HG03457 (cell line): ENCODE results near the gene HS3ST6.
"Not testable (repeated sequence)": the region's sequence is repeated elsewhere in the genome, so short reads cannot be mapped to it uniquely, and the experiment has no call there.

Experiments used
- ATAC-seq: cut with Tn5 transposase; IDR thresholded peaks from one replicate; pipeline ENCODE4 v1.9.1; 2021; ENCODE audit warnings: moderate number of reproducible peaks; ENCODE audit not compliant: unreplicated experiment

HS3ST6 gene

GRCh38 chr16:1929578-1930337 is 11.5 kb upstream of the HS3ST6 start:
- ATAC-seq: peak; percentile 44

GRCh38 chr16:1929105-1929504 is 10.9 kb upstream of the HS3ST6 start:
- no peak for ATAC-seq

- no peak for ATAC-seq
Observed at GRCh38 chr16:1926271-1926670, 8.1 kb upstream of the HS3ST6 start.

DNA sequence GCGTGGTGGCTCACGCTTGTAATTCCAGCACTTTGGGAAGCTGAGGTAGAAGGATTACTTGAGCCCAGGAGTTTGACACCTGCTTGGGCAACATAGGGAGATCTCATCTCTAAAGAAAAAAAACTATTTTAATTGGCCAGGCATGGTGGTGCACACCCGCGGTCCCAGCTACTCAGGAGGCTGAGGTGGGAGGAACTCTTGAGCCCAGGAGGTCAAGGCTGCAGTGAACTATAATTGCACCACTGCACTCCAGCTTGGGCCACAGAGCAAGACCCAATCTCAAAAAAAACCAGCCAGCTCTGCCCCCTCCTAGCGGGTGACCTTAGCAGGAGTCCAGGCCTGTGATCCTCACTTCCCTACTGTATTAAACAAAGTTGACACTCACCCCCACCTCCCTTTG is 5.9 kb upstream of the HS3ST6 start:
- no peak for ATAC-seq

DNA sequence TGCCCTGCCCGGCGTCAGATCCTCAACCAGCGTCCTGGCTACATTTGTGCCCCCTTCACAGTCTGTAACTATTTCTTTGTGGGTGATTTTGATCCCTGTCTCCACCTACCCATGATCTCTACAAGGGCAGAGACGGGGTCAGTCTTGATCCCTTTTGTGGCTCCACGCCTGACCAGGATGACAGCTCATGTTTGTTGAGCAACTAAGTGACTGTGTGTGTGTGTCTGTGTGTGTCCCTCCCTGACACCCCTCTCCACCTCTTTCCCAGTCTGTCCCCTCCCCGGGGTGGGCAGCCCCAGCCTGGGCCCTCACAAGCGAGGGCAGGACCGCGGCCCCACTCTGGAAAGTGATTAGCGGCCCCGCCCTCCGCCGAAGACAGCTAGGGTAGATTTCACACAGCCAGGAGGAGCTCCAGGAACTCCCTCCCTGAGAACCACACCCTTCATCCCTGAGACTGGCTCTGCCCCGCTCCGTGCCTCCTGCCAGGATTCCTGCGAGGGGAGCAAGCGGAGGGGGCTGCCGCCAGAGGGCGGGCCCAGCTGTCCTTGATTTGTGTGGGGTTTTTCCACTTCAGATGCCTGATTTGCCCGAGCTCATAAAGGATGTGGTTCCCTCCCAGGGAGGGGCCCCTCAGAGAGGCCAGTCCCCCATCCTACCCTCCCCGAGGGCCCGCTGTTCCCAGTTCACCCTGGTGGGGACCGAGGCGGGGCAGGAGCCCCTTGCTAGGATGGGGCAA is 5.3 kb upstream of the HS3ST6 start:
- ATAC-seq: no peak

DNA sequence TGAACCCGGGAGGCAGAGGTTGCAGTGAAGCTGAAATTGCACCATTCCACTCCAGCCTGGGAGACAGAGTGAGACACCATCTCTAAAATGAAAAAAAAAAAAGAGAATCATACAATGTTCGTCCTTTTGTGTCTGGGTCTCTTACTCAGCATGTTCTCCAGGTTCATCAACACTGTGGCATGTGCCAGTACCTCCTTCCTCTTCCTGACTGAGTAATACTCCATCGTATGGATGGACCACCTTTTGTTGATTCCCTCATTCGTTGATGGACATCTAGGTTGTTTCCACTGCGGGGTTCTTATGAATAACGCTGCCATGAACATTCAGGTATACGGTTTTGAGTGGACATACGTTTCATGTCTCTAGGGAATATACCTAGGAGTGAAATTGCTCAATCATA is 4.1 kb upstream of the HS3ST6 start:
- ATAC-seq: no peak

GRCh38 chr16:1920727-1921171 is 2.5 kb upstream of the HS3ST6 start:
- no peak for ATAC-seq

DNA sequence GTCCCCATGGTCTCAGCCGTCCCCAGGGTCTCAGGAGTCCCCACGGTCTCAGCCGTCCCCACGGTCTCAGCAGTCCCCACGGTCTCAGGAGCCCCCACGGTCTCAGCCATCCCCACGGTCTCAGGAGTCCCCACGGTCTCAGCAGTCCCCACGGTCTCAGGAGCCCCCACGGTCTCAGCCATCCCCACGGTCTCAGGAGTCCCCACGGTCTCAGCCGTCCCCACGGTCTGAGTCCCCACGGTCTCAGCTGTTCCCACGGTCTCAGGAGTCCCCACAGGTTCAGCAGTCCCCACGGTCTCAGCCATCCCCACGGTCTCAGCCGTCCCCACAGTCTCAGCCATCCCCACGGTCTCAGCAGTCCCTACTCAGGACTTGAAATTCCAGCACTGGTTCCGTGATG is 1.9 kb upstream of the HS3ST6 start:
- not testable (repeated sequence) for ATAC-seq

GRCh38 chr16:1919327-1919998 is 1.2 kb upstream of the HS3ST6 start:
- ATAC-seq: no peak

DNA sequence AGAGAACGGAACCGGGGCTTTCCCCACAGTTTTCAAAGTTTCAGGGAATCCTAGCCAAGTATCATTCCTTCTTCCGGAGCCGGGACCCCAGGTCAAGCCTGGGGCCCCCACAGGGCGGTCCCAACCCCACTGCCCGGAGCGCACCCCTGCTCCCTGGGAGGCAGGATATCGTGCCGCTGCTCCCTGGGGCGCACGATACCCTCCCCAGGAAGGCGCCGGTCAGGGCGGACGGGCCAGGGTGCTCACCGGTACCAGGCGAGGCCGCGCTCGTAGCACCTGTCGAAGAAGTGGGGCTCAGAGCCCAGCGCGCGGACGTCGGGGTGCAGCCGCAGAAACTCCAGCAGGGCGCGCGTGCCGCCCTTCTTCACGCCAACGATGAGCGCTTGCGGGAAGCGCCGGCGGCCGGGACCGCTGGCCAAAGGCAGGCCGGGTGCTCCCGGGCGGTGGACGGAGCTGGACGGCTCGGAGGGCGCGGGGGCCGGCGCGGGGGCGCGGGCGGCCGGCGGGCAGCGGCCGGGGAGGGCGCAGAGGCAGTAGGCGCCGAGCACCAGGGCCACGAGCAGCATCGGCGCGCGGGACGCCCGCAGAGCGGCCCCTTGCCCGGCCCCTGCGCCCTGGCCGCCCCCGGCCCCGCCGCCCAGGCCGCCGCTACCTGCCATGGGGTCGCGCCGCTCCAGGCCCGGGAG is 407 bp downstream of the HS3ST6 start:
- no peak for ATAC-seq

GRCh38 chr16:1917056-1917664 is 1.1 kb downstream of the HS3ST6 start:
- no peak for ATAC-seq

DNA sequence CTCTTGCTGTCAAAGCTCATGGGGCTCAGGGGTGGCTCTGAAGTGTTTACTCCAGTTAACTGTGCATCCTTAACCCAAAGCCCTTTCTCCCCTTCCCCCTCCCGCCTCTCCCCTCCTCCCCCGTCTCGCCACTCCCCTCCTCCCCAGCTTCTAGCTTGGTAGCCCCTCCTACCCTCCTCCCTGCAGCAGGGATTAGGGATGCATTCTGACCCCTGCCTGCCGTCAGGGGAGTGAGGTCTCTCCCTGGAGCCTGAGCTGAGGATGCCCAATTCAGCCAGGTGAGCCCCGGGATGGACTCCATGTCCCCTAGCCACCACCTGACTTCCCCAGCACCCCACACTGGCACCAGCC is 1.6 kb downstream of the HS3ST6 start:
- ATAC-seq: no peak

DNA sequence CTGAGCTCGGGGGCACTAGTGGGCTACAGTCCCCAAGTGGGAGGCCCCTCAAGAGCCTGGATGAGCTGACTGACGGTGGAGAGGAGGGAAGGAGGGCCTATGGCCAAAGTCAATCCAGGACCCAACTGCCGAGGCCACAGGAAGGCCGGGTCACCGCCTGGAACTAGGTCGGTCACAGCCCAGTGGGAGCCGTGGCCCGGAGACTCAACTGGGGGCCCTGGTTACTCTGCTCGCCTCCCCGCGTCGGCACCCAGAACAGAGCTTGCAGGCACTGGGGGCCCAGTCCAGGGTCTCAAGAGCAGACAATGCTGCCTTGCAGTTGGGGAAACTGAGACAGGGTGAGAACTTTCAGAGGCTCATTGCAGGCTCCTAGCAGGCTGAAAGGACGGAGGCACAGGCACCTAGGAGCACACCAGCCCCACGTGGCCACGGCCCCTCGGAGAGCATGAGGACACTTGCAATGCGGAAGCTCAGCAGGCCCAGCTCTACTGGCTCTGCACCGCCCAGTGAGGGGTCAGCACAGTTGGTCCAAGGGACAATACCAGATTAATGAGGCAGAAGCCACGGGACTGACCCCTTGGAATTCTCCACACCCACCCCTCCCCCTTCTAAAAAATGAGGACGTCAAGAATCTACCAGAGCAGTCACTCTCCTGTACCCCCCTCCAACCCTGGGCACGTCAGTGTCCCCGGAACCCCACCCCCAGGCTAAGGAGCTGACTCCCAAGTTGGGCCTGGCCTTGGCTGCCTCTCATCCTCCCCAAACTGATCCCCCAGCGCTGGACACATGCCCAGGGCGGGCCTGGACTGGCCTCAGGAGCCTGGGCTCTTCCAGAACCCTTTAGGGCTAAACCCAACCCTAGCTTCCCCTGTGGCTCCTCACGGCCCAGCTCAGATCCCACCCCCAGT is 2.2 kb downstream of the HS3ST6 start:
- no peak for ATAC-seq

DNA sequence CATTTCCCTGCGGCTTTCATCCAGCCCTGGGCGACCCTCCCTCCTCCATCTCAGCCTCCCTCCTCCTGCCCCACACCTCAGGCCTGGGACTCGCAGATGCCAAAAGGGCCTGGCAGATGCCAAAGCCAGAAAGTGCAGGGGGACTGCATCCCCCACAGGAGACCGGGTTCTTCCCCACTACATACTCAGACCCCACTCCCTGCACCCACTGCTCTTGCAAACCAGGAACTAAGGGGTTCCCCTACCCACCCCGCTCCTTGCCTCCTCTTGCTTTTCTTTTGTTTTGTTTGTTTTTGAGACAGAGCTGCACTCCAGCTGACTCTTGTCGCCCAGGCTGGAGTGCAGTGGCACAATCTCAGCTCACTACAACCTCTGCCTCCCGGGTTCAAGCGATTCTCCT is 3.2 kb downstream of the HS3ST6 start:
- ATAC-seq: no peak

DNA sequence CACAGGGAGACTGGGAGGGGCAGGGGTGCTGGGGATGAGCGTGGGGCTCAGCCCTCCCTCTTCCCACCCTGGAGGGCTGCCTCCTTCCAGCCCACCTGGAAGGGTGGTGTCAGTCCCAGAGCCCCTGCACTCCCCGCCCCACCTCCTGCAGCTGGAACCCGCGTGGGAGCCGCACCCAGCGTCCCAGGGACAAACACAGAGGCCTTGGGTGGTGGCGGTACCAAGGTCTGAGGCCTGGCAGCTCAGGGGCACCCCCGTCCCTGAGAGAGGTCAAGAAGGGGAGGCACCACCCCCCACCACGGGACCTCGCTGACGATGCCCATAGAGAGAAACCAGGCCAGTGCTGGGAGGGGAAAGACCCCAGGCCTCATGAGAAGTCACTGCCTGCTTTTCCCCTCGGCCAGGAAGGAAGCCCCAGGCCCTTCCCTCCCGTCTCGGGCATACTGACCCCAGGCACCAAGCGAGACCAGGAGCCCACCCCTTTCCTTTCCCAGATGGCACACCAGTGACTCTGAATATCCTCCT is 4.1 kb downstream of the HS3ST6 start:
- ATAC-seq: no peak

DNA sequence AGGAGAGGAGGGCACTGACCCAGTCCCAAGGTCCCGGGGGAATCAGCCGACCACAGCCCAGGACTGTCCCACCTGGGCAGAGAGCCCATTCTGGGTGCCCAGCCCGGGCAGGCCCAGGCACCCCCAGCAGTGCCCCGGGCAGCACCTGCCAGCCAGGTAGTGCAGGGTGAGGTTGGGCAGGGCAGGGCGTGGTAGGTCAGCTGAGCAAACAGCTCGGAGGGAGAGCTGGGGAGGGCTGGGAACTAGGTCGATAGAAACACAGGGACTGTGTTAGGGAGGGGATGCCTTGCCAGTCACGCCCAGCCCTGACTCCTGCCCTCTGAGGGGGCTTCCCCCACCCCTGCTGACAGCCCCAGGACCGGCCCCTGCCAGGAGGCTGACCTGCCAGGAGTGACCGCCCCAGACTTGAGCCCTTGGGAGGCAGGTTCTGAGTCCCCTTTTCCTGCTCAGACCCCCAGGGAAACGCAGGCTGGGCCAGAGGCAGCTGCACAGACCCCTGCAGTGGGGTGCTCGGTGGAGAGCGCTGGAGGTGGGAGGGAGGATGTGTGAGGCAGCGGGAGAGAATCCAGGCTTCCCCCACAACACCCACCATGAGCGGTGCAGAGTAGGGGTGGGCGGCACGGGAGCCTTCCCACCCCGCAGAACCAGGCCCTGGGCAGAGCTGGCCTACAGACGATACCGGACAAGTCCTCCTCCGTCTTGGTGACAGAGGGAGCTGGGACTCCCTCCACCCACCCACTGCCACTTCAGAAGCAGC is 4.7 kb downstream of the HS3ST6 start:
- ATAC-seq: no peak

- ATAC-seq: no peak
Observed at GRCh38 chr16:1912215-1912543, 6.0 kb downstream of the HS3ST6 start.

DNA sequence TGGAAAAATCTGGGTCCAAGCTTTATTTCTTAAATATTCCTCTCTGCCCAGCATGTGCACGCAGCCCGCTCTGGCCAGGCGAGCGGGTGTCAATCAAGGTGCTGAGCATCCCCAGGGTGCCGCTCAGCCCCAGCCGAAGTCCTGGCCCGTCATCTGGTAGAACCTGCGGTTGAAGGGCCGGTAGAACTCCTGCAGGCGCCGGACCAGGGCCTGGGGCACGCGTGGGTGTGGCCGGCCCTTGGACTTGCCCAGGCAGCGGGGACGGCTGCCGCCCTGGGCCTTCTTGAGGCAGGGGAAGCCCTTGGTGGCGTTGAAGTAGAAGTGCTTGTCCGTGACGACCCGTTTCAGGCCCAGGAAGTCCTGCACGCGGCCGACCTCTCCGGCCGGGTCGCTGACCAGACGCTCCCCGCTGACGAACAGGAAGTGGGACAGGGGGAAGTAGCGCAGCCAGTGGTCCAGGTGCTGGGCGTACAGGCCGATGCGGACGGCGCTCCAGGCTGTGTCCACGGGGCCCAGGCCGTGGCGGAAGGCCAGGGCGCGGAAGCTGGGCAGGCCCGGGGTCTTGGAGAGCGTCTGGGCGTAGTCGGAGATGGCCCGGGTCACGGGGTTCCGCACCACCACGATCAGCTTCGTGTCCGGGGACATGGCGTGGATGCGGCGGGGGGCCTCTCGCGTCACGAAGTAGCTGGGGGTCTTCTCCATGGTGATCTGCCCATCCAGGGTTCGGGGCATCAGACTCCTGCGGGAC is 6.6 kb downstream of the HS3ST6 start:
- no peak for ATAC-seq
